ENCODE measurements around the gene MYBPC1. TPM values are rescaled to one million over a fixed set of nuclear protein-coding genes. Genes with fewer than 3 reads are reported as not detected.

MYBPC1 gene
- total RNA-seq, 1 experiment from 2014 or later: not detected

DNA sequence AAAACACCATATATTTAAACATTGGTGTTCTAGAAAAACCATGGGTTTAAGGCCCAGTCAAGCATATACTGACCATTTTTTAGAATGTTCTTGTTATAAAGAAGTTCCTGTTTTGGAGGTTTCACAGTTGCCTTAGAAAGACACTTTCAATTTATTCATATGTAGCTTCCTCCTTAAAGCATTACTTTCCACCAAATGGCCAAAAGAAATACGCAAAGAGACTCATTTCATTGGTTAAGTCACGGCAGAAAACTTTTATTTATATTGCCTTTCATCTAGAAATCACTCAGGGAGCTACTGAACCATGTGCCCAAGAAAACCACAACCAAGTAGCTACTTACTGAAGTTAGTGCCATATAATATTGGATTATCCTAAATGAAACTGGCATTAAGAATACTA lies 40.0 kb downstream of the MYBPC1 start:
- DNase-seq (ENCODE audit: low read depth, low spot score) (no peak), ATAC-seq (no peak)
- H3K9me3 ChIP-seq (ENCODE audit: control insufficient read depth, insufficient read depth, low read depth, low read length): no peaks in the 10 kb centered on the region
- H3K4me3 ChIP-seq (ENCODE audit: low read depth in 2 of 2, low read length in 2 of 2): no peak overlapping the region
- intact Hi-C loops (cut with micrococcal nuclease; ENCODE audit: unreplicated experiment): no loop called here
- CTCF ChIA-PET: no interaction called here
- POLR2A ChIA-PET: no interaction called here
- in situ Hi-C loops (cut with HindIII; ENCODE audit: low pct_unique_long_range_greater_than_20kb, low sequenced_read_pairs): no loop called here
- H3K27me3 ChIP-seq (ENCODE audit: control insufficient read depth, insufficient read depth, low read length): peaks cover 2% of the 10 kb centered on the region; the same call in 1 of the 2 replicates
- H3K36me3 ChIP-seq (ENCODE audit: control insufficient read depth, insufficient read depth, low read length): no peaks in the 10 kb centered on the region
- TF ChIP-seq, protein P1, sequence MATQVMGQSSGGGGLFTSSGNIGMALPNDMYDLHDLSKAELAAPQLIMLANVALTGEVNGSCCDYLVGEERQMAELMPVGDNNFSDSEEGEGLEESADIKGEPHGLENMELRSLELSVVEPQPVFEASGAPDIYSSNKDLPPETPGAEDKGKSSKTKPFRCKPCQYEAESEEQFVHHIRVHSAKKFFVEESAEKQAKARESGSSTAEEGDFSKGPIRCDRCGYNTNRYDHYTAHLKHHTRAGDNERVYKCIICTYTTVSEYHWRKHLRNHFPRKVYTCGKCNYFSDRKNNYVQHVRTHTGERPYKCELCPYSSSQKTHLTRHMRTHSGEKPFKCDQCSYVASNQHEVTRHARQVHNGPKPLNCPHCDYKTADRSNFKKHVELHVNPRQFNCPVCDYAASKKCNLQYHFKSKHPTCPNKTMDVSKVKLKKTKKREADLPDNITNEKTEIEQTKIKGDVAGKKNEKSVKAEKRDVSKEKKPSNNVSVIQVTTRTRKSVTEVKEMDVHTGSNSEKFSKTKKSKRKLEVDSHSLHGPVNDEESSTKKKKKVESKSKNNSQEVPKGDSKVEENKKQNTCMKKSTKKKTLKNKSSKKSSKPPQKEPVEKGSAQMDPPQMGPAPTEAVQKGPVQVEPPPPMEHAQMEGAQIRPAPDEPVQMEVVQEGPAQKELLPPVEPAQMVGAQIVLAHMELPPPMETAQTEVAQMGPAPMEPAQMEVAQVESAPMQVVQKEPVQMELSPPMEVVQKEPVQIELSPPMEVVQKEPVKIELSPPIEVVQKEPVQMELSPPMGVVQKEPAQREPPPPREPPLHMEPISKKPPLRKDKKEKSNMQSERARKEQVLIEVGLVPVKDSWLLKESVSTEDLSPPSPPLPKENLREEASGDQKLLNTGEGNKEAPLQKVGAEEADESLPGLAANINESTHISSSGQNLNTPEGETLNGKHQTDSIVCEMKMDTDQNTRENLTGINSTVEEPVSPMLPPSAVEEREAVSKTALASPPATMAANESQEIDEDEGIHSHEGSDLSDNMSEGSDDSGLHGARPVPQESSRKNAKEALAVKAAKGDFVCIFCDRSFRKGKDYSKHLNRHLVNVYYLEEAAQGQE (IDR thresholded peaks at IDR 0.05; ENCODE audit: insufficient read depth in 1 of 2, low read depth in 2 of 2, low read length in 1 of 2): no peak
- TF ChIP-seq SIN3A (IDR thresholded peaks at IDR 0.05; ENCODE audit: borderline replicate concordance, insufficient read depth, low read depth, low read length) (no peak), TCF7L2 (IDR thresholded peaks at IDR 0.05; ENCODE audit: low read depth, low read length) (no peak), CTCF (IDR thresholded peaks at IDR 0.05) (no peak), POLR2AphosphoS5 (IDR thresholded peaks at IDR 0.05; ENCODE audit: low read depth, low read length) (no peak)
- H3K27ac ChIP-seq (ENCODE audit: low read length): no peak overlapping the region
- no TSS peak for BruUV-seq (replicated peaks)
- H3K4me1 ChIP-seq (ENCODE audit: control insufficient read depth, insufficient read depth, low read length): no peaks in the 10 kb centered on the region

GRCh38 chr12:101637936-101638335 lies 43.2 kb downstream of the MYBPC1 start:
- TF ChIP-seq, protein P1 (IDR thresholded peaks at IDR 0.05; ENCODE audit: insufficient read depth in 1 of 2, low read depth in 2 of 2, low read length in 1 of 2): no peak
- TF ChIP-seq POLR2AphosphoS5 (IDR thresholded peaks at IDR 0.05; ENCODE audit: low read depth, low read length) (no peak), CTCF (IDR thresholded peaks at IDR 0.05) (no peak), TCF7L2 (IDR thresholded peaks at IDR 0.05; ENCODE audit: low read depth, low read length) (no peak), SIN3A (IDR thresholded peaks at IDR 0.05; ENCODE audit: borderline replicate concordance, insufficient read depth, low read depth, low read length) (no peak)
- BruUV-seq (replicated peaks): no TSS peak
- no peak for ATAC-seq
- Histone ChIP-seq H3K36me3 (ENCODE audit: control insufficient read depth, insufficient read depth, low read length) (no peaks in the 10 kb centered on the region), H3K9me3 (ENCODE audit: control insufficient read depth, insufficient read depth, low read depth, low read length) (no peaks in the 10 kb centered on the region), H3K4me1 (ENCODE audit: control insufficient read depth, insufficient read depth, low read length) (no peaks in the 10 kb centered on the region), H3K4me3 (ENCODE audit: low read depth in 2 of 2, low read length in 2 of 2) (no peak overlapping the region), H3K27me3 (ENCODE audit: control insufficient read depth, insufficient read depth, low read length) (peaks cover 2% of the 10 kb centered on the region), H3K27ac (ENCODE audit: low read length) (no peak overlapping the region)
- intact Hi-C loops (cut with micrococcal nuclease; ENCODE audit: unreplicated experiment): no loop called here
- in situ Hi-C loops (cut with HindIII; ENCODE audit: low pct_unique_long_range_greater_than_20kb, low sequenced_read_pairs): no loop called here
- ChIA-PET POLR2A (no interaction called here), CTCF (no interaction called here)
- no peak for DNase-seq (ENCODE audit: low read depth, low spot score)

Data from Panc1 (cell line).